ENCODE data around the gene DVL1. TPM values are rescaled to one million over a fixed set of nuclear protein-coding genes. Genes with fewer than 3 reads are reported as not detected.
"Not testable (repeated sequence)": the region's sequence is repeated elsewhere in the genome, so short reads cannot be mapped to it uniquely, and the experiment has no call there.

Gene DVL1
- total RNA-seq, 2 experiments from 2014 or later = 37.6 to 38.6 TPM

GRCh38 chr1:1324524-1325287 lies 24.5 kb downstream of the DVL1 start, which contains the start of the genes CPTP and INTS11:
CPTP (plus strand) TSS chr1:1324802; CDS start chr1:1326911, 2,109 bp downstream.
INTS11 (minus strand) TSS chr1:1324660; CDS start chr1:1324608, 52 bp downstream.
- Mint-ChIP-seq H3K36me3 (peaks cover 5% of the 10 kb centered on the region), H3K4me1 (ENCODE audit: low read depth) (peaks cover 31% of the 10 kb centered on the region), H3K4me3 (peak within 1 kb of the TSS; percentile 86), H3K9me3 (no peaks in the 10 kb centered on the region), H3K27me3 (no peaks in the 10 kb centered on the region), H3K27ac (peak within 1 kb of the TSS; percentile 81)
- intact Hi-C loops (cut with micrococcal nuclease) = no loop called here
- ChIA-PET CTCF (interaction anchor here (1.1 to 1.5 kb wide), 2 partner anchors 24 to 47 kb away, joined by 5 read pairs; no protein-coding TSS in a partner anchor), POLR2A (interaction anchor here (0.7 kb wide), 1 partner anchor 50 kb away, joined by 3 read pairs; the partner anchor contains the start of gene AURKAIP1)
- DNase-seq = peak; percentile 97

DNA sequence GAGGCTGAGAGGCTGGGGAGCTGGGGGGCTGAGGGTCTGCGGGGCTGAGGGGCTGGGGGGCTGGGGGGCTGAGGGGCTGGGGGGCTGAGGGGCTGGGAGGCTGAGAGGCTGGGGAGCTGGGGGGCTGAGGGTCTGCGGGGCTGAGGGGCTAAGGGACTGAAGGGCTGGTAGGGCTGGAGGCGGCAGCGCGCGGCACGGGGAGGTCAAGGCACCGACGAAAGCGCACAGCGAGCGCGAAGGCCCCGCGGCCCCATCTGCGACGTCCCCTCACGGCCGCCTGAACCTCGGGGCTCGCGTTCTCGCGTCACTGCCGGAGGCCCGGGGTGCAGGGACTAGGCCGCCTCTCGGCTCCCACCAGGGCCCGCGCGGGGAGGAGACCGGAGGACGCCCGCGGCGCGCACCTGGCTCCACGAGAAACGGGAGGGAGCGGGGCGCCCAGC lies 25.1 kb downstream of the DVL1 start:
- H3K9me3 Mint-ChIP-seq = no peaks in the 10 kb centered on the region
- H3K27ac Mint-ChIP-seq = peak overlapping the region; percentile 81
- ChIA-PET POLR2A (no interaction called here), CTCF (interaction anchor here (1.0 kb wide), 1 partner anchor 47 kb away, joined by 4 read pairs; no protein-coding TSS in a partner anchor)
- H3K4me3 Mint-ChIP-seq = peak overlapping the region; percentile 86
- H3K27me3 Mint-ChIP-seq = no peaks in the 10 kb centered on the region
- peaks cover 9% of the 10 kb centered on the region for H3K36me3 Mint-ChIP-seq
- DNase-seq = no peak
- H3K4me1 Mint-ChIP-seq (ENCODE audit: low read depth) = peaks cover 31% of the 10 kb centered on the region
- intact Hi-C loops (cut with micrococcal nuclease) = no loop called here

DNA sequence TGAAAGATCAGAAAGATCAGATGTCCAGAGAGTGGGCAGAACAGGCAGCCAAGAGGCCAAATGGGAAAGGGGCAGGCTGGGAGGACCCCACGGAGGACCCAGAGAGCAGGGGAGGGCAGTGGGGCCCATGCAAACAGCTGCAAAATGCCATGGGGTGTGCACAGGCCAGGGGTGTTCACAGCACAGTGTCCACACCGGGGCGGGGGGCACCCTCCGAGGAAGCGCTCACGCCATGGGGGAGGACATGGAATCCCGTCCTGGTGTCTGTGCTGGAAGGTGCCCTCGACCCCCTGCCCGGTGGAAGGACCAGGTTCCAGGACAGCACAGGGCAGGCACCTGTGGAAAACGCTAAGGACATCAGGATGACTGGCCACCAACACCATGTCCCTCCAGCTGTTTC lies 26.3 kb downstream of the DVL1 start:
- Mint-ChIP-seq H3K27me3 (no peaks in the 10 kb centered on the region), H3K4me3 (peak overlapping the region; percentile 74), H3K4me1 (ENCODE audit: low read depth) (peaks cover 31% of the 10 kb centered on the region), H3K9me3 (no peaks in the 10 kb centered on the region), H3K36me3 (peaks cover 9% of the 10 kb centered on the region), H3K27ac (peak overlapping the region; percentile 60)
- intact Hi-C loops (cut with micrococcal nuclease) = no loop called here
- CTCF ChIA-PET = interaction anchor here (1.0 kb wide), 1 partner anchor 49 kb away, joined by 4 read pairs; no protein-coding TSS in a partner anchor
- POLR2A ChIA-PET = no interaction called here
- DNase-seq = no peak

- peaks cover 11% of the 10 kb centered on the region for H3K36me3 Mint-ChIP-seq
- peaks cover 31% of the 10 kb centered on the region for H3K4me1 Mint-ChIP-seq (ENCODE audit: low read depth)
- H3K27me3 Mint-ChIP-seq = no peaks in the 10 kb centered on the region
- H3K9me3 Mint-ChIP-seq = no peaks in the 10 kb centered on the region
- CTCF ChIA-PET = no interaction called here
- H3K27ac Mint-ChIP-seq = no peak overlapping the region
- peak overlapping the region; percentile 74 for H3K4me3 Mint-ChIP-seq
- POLR2A ChIA-PET = no interaction called here
- intact Hi-C loops (cut with micrococcal nuclease) = no loop called here
- no peak for DNase-seq
Observed at GRCh38 chr1:1322418-1322817, 26.8 kb downstream of the DVL1 start.

DNA sequence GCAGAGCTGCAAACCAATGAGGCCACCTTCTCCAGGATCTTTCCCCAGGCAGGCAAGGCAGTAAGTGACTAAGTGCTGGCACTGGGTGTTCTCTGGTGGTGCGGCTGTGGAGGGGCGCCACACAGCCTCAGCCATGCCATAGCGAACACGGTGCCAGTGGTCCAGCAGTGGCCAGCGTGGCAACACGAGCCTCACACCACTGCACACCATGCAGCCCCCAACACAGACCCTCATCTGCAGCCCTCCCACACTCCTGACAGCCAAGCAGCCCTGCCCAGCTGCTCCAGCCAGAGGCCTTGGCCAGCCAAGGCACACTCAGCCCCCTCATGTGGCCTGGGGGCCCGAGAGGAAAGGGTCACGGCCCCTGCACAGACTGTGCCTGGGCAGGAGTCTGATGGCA lies 27.7 kb downstream of the DVL1 start:
- H3K4me3 Mint-ChIP-seq = no peak overlapping the region
- peaks cover 31% of the 10 kb centered on the region for H3K4me1 Mint-ChIP-seq (ENCODE audit: low read depth)
- no peak for DNase-seq
- CTCF ChIA-PET = no interaction called here
- H3K9me3 Mint-ChIP-seq = no peaks in the 10 kb centered on the region
- no peak overlapping the region for H3K27ac Mint-ChIP-seq
- peaks cover 12% of the 10 kb centered on the region for H3K36me3 Mint-ChIP-seq
- POLR2A ChIA-PET = interaction anchor here (0.6 kb wide), 1 partner anchor 610 kb away, joined by 3 read pairs; no protein-coding TSS in a partner anchor
- no peaks in the 10 kb centered on the region for H3K27me3 Mint-ChIP-seq
- intact Hi-C loops (cut with micrococcal nuclease) = no loop called here

DNA sequence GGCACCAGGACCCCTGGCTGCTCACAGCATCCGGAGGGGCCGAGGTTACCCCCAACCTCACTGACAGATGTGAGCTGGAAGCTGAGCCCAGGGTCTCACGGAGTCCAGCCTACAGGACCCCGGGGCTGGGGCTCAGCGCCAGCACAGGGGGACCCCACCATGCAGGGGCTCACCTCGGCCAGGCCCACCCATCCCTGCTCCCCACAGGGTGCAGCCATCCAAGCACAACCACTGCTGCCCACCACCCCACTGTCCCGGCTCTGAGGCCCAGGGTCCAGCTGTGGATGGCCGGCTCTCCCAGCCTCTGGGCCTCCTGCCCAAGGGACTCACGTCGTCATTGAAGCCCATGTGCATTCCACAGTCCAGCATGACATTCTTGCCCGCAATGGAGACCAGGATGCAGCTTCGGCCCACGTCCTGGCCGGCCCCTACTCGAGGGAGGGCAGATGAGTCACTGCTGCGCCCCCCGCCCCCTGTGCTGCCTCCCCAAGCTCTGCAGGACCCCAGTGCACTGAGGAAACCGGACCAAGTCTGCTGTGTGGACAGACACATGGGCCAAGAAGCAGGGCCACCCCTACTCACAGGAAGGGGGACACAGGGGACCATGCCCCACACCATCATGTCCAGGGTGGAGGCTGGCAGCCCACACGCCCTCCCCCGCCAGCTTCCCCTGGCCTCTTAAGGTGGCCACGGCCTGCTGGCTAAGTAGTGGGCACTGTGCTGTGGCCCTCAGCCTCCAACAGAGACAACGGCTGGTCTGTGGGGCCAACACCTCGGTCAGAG lies 28.4 kb downstream of the DVL1 start:
- H3K9me3 Mint-ChIP-seq = no peaks in the 10 kb centered on the region

DNA sequence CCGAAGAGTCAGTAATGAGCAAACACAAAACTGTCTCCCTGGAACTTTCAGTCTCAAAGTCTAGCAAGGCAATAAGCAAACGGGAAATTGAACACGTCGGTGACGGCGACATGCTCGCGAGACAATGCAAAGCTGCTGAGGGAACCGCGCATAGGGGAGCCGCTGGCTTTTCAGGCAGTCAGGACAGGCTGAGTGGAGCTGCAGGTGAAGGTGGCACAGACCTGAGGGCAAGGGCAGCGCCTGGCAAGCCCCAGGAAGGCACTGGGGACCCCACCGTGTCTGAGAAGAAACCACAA lies 29.6 kb downstream of the DVL1 start:
- Mint-ChIP-seq H3K27ac (no peak overlapping the region), H3K36me3 (peaks cover 14% of the 10 kb centered on the region), H3K27me3 (no peaks in the 10 kb centered on the region), H3K9me3 (no peaks in the 10 kb centered on the region), H3K4me1 (ENCODE audit: low read depth) (peaks cover 23% of the 10 kb centered on the region), H3K4me3 (no peak overlapping the region)
- CTCF ChIA-PET = no interaction called here
- POLR2A ChIA-PET = interaction anchor here (1.7 kb wide), 1 partner anchor 13 kb away, joined by 4 read pairs; no protein-coding TSS in a partner anchor
- no peak for DNase-seq
- intact Hi-C loops (cut with micrococcal nuclease) = no loop called here

More for the DNA sequence above, 28.4 kb downstream of the DVL1 start:
- intact Hi-C loops (cut with micrococcal nuclease) = no loop called here
- ChIA-PET CTCF (interaction anchor here (1.2 kb wide), 1 partner anchor 70 kb away, joined by 3 read pairs; no protein-coding TSS in a partner anchor), POLR2A (interaction anchor here (0.6 kb wide), 1 partner anchor 610 kb away, joined by 3 read pairs; no protein-coding TSS in a partner anchor)
- Mint-ChIP-seq H3K27me3 (no peaks in the 10 kb centered on the region), H3K36me3 (peaks cover 12% of the 10 kb centered on the region), H3K27ac (no peak overlapping the region), H3K4me1 (ENCODE audit: low read depth) (peaks cover 26% of the 10 kb centered on the region), H3K4me3 (no peak overlapping the region)
- no peak for DNase-seq

- Mint-ChIP-seq H3K36me3 (peaks cover 13% of the 10 kb centered on the region), H3K27me3 (no peaks in the 10 kb centered on the region), H3K4me1 (ENCODE audit: low read depth) (peaks cover 21% of the 10 kb centered on the region), H3K4me3 (no peak overlapping the region), H3K9me3 (no peaks in the 10 kb centered on the region), H3K27ac (no peak overlapping the region)
- intact Hi-C loops (cut with micrococcal nuclease) = no loop called here
- DNase-seq = no peak
- ChIA-PET CTCF (no interaction called here), POLR2A (interaction anchor here (1.7 kb wide), 1 partner anchor 13 kb away, joined by 4 read pairs; no protein-coding TSS in a partner anchor)
Observed at GRCh38 chr1:1318777-1319645, 30.2 kb downstream of the DVL1 start.

DNA sequence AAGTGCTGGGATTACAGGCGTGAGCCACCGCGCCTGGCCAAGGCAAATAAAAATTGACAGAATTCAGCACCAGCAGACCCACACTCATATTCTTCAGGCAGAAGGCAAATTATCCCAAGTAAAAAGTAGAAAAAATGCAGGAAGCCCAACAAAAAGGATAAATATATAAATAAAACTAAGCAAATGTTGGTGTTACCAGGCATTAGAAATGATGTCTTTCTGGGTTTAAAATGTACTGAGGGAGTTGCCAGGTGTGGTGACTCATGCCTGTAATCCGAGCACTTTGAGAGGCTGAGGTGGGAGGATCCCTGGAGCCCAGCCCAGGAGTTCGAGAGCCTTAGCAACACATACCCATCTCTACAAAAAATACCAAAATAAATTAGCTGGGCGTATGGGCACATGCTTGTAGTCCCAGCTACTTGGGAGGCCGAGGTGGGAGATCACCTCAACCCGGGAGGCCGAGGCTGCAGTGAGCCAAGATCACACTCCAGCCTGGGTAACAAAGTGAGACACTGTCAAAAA lies 31.0 kb downstream of the DVL1 start:
- H3K4me3 Mint-ChIP-seq = no peak overlapping the region
- no peak for DNase-seq
- H3K9me3 Mint-ChIP-seq = no peaks in the 10 kb centered on the region
- peaks cover 18% of the 10 kb centered on the region for H3K36me3 Mint-ChIP-seq
- POLR2A ChIA-PET = no interaction called here
- H3K4me1 Mint-ChIP-seq (ENCODE audit: low read depth) = peaks cover 17% of the 10 kb centered on the region
- no peak overlapping the region for H3K27ac Mint-ChIP-seq
- no peaks in the 10 kb centered on the region for H3K27me3 Mint-ChIP-seq
- CTCF ChIA-PET = no interaction called here
- intact Hi-C loops (cut with micrococcal nuclease) = no loop called here

DNA sequence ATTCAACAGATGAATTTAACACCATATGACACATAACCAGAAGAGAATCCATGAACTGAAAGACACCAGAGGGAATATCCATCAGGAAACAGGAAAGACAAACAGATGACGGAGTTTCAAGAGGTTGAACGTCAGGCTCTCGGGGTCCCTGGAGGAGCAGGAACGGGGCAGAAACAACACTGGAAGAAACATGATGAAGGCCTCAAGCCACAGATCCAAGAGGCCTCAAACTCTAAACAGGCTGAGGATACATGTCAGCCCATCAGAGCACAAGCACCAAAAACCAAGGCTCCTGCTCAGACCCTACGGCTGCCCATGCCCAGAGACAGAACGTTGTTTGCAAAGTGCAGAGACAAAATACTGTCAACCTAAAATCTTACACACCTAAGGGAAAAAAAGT lies 31.8 kb downstream of the DVL1 start:
- H3K9me3 Mint-ChIP-seq = no peaks in the 10 kb centered on the region
- intact Hi-C loops (cut with micrococcal nuclease) = no loop called here
- H3K4me1 Mint-ChIP-seq (ENCODE audit: low read depth) = peaks cover 12% of the 10 kb centered on the region
- no peak overlapping the region for H3K27ac Mint-ChIP-seq
- no peaks in the 10 kb centered on the region for H3K27me3 Mint-ChIP-seq
- peaks cover 19% of the 10 kb centered on the region for H3K36me3 Mint-ChIP-seq
- no peak overlapping the region for H3K4me3 Mint-ChIP-seq
- CTCF ChIA-PET = no interaction called here
- no peak for DNase-seq
- POLR2A ChIA-PET = no interaction called here

GRCh38 chr1:1316199-1316598 lies 33.0 kb downstream of the DVL1 start:
- H3K4me3 Mint-ChIP-seq; H3K27me3 Mint-ChIP-seq; H3K4me1 Mint-ChIP-seq (ENCODE audit: low read depth); H3K9me3 Mint-ChIP-seq; H3K27ac Mint-ChIP-seq; CTCF ChIA-PET; POLR2A ChIA-PET; intact Hi-C loops (cut with micrococcal nuclease); DNase-seq: not testable (repeated sequence)
- peaks cover 19% of the 10 kb centered on the region for H3K36me3 Mint-ChIP-seq
